ENCODE data around the gene KRTAP10-4.

GRCh38 chr21:44599264-44600029 is 25.9 kb downstream of the KRTAP10-4 start:
- TF ChIP-seq CTCF (conservative IDR thresholded peaks at IDR 0.05 in 1 of 2, IDR thresholded peaks at IDR 0.05 in 1 of 2; ENCODE audit: low read depth in 1 of 2, low read length in 2 of 2) (no peak), EZH2 (IDR thresholded peaks at IDR 0.05; ENCODE audit: low read length, missing control alignments) (no peak)
